GM12873 (cell line): Measurements from ENCODE around the gene CRNN.

Experiments
- TF ChIP-seq, protein P1 (sequence below): IDR thresholded peaks from 2 replicates; pipeline ENCODE4 v1.5.1; 2012; ENCODE audit warnings: low read depth, mild to moderate bottlenecking, moderate library complexity, low read length, control low read depth; ENCODE audit not compliant: insufficient read depth; ENCODE audit errors: missing control alignments

Gene CRNN

DNA sequence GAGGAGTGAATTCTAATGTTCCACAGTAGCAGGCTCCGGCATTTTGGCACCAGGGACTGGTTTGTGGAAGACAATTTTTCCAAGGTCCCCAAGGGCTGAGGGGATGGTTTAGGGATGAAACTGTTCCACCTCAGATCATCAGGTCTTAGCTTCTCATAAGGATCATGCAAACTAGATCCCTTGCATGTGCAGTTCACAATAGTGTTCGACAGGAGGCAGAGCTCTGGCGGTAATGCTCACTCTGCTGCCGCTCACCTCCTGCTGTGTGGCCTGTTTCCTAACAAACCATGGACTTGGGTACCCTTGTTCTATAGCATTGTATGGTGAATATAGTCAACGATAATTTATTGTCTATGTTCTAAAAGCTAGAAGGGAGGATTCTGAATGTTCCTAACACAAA, 16.6 kb downstream of the CRNN start:
- TF ChIP-seq, protein P1, sequence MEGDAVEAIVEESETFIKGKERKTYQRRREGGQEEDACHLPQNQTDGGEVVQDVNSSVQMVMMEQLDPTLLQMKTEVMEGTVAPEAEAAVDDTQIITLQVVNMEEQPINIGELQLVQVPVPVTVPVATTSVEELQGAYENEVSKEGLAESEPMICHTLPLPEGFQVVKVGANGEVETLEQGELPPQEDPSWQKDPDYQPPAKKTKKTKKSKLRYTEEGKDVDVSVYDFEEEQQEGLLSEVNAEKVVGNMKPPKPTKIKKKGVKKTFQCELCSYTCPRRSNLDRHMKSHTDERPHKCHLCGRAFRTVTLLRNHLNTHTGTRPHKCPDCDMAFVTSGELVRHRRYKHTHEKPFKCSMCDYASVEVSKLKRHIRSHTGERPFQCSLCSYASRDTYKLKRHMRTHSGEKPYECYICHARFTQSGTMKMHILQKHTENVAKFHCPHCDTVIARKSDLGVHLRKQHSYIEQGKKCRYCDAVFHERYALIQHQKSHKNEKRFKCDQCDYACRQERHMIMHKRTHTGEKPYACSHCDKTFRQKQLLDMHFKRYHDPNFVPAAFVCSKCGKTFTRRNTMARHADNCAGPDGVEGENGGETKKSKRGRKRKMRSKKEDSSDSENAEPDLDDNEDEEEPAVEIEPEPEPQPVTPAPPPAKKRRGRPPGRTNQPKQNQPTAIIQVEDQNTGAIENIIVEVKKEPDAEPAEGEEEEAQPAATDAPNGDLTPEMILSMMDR = no peak

DNA sequence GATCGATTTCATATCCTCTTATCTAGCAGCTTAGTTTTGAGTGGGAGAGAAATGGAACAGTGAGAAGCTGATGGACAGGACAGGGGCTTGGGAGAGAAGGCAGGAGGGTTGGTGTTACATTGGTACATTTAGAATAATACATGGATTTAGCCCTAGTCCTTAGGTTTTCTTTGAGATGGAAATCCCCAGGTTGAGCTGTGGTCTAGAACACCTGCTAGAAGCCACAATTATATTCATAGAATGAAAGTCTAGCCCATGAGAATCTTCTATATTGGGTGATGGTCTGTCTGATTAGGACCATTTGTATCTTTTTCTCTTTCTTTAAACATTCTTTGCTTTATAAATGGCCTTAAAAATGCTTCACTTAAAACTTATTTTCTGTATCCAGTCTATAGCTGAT, 19.9 kb downstream of the CRNN start:
- TF ChIP-seq, protein P1 = no peak

- TF ChIP-seq, protein P1 = no peak
Measured at GRCh38 chr1:152392909-152393308, 21.2 kb downstream of the CRNN start.

DNA sequence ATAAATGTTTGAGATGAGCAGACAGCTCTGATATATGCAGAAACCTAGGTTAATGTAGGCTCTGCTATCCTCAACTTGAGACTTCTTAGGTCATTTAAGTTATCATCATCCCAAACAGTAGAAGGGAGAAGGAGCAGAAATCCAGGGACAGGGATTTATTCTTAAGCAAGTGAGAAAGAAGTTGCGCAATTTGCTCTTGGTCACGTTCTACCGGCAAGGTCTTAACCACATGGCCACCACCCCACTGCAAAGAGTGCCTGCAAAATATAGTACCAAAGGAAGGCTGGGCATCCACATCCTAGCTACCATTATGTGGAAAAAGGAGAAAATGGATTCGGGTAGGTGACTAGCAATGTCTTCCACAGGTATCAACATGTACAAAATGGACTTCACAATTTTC, 25.2 kb downstream of the CRNN start:
- TF ChIP-seq, protein P1 = no peak

DNA sequence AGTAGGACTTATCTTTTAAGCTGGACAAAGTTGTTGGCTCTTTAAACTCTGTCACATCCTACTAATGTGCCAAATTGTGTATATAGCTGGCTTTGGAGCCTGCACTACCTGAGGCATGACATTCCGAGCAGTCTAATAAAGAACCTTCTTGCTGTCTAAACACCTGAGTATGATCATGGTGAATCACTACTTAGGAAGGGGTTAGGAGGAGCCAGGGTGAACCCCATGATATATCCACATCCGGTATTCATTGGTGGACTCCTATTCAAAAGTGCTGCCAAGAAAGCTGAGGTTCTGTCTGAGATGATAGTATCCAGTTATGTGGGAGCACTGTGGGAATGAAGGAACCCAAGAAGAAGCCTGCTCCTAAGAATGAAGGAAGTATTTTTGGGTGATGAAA, 27.1 kb downstream of the CRNN start:
- TF ChIP-seq, protein P1 = no peak

- TF ChIP-seq, protein P1 = no peak
Measured at GRCh38 chr1:152380932-152381331, 33.1 kb downstream of the CRNN start.

- TF ChIP-seq, protein P1 = no peak
Measured at GRCh38 chr1:152374451-152374850, 39.6 kb downstream of the CRNN start.
